Measurements from ENCODE around the gene SAP30BP. TPM values are rescaled to one million over a fixed set of nuclear protein-coding genes. Genes with fewer than 3 reads are reported as not detected.

Gene SAP30BP
- total and polyA plus RNA-seq, 10 of the 15 experiments (the other 5 are each of a cell fraction or from before 2014, with no cell fraction given): 57.9 to 166 (median 94.5) TPM

- no peak for FAIRE-seq
- TF ChIP-seq SKIL (IDR thresholded peaks at IDR 0.05; ENCODE audit: low read depth, poor library complexity, severe bottlenecking) (no peak), ZNF24 (IDR thresholded peaks at IDR 0.05) (no peak), E2F4 (IDR thresholded peaks at IDR 0.05; ENCODE audit: low read depth, low read length) (no peak), TARDBP (IDR thresholded peaks at IDR 0.05; ENCODE audit: borderline replicate concordance) (no peak), NFIC (IDR thresholded peaks at IDR 0.05; ENCODE audit: low read depth, low read length) (no peak), KDM1A (IDR thresholded peaks at IDR 0.05; ENCODE audit: borderline replicate concordance) (no peak)
- Histone ChIP-seq H3K27ac (ENCODE audit: control insufficient read depth, insufficient read depth) (no peak overlapping the region), H3K4me2 (ENCODE audit: control insufficient read depth, insufficient read depth) (no peak overlapping the region), H3K4me1 (ENCODE audit: control insufficient read depth, insufficient read depth, low read length) (peaks cover 28% of the 10 kb centered on the region), H3K9me3 (replicated peaks; ENCODE audit: control insufficient read depth, insufficient read depth, low read length) (no peaks in the 10 kb centered on the region), H3K27me3 (replicated peaks in 1 of 2; ENCODE audit: control insufficient read depth in 2 of 2, insufficient read depth in 2 of 2, low read length in 1 of 2) (no peaks in the 10 kb centered on the region), H3K9ac (ENCODE audit: control insufficient read depth, insufficient read depth, low read length) (no peak overlapping the region), H3K36me3 (ENCODE audit: control insufficient read depth in 2 of 2, insufficient read depth in 2 of 2, low read length in 1 of 2) (peaks cover 20 to 25% of the 10 kb centered on the region in 2 experiments; a peak in 3 of 4 replicates), H3K79me2 (ENCODE audit: control insufficient read depth, insufficient read depth, low read length) (peaks cover 26% of the 10 kb centered on the region), H3K4me3 (no peak overlapping the region), H2AFZ (ENCODE audit: control insufficient read depth, low read depth, low read length) (no peak overlapping the region), H4K20me1 (ENCODE audit: control insufficient read depth, insufficient read depth) (no peaks in the 10 kb centered on the region)
- ChIA-PET SMC1A (ENCODE audit: uncharacterized antibody, unreplicated experiment) (no interaction called here), POLR2A (no interaction called here), CTCF (interaction anchor here (0.8 to 1.6 kb wide), 3 partner anchors 19 to 57 kb away, joined by 3 to 7 read pairs (median 3); no protein-coding TSS in a partner anchor), RAD21 (ENCODE audit: unreplicated experiment) (interaction anchor here (1.2 kb wide), 1 partner anchor 61 kb away, joined by 3 read pairs; no protein-coding TSS in a partner anchor)
- no peak for DNase-seq (ENCODE audit: low read depth, low spot score)
- ATAC-seq: no peak
- in situ Hi-C loops (cut with MboI) (no loop called here), intact Hi-C loops (cut with micrococcal nuclease; ENCODE audit: unreplicated experiment) (no loop called here)
- no TSS peak for BruUV-seq (replicated peaks)
- WGBS (ENCODE audit: insufficient coverage, insufficient replicate concordance, low lambda C conversion rate, missing lambda C conversion rate): 98% methylated on average over 13 of the region's 13 CpGs
Measured at GRCh38 chr17:75692976-75693375, 25.8 kb downstream of the SAP30BP start.
